ENCODE measurements around the gene SPECC1L. TPM values are rescaled to one million over a fixed set of nuclear protein-coding genes. Genes with fewer than 3 reads are reported as not detected.
A peak's percentile ranks its signal among the peaks of the same experiment; 100 is the strongest.

SPECC1L gene
- total RNA-seq, 1 donor from 2014 or later, result 69.2 TPM

GRCh38 chr22:24384131-24384530 is 113.5 kb downstream of the SPECC1L start:
- no peak overlapping the region for H3K4me2 ChIP-seq (ENCODE audit: low read length)
- no peaks in the 10 kb centered on the region for H3K27me3 ChIP-seq (ENCODE audit: insufficient read depth, low read length)
- H3K36me3 Mint-ChIP-seq (ENCODE audit: low read depth, unreplicated experiment), result peaks cover 4% of the 10 kb centered on the region
- H3K36me3 ChIP-seq (ENCODE audit: insufficient read depth, low read length), result peaks cover 2% of the 10 kb centered on the region
- H3K4me1 ChIP-seq (ENCODE audit: insufficient read depth, low read length), result no peaks in the 10 kb centered on the region
- TF ChIP-seq EZH2 (IDR thresholded peaks at IDR 0.05; ENCODE audit: insufficient read depth, low read length) (no peak), CTCF (IDR thresholded peaks at IDR 0.05; ENCODE audit: insufficient read depth, low read depth, low read length) (no peak)
- H3K27ac Mint-ChIP-seq (ENCODE audit: unreplicated experiment), result no peak overlapping the region
- H3K27me3 Mint-ChIP-seq (ENCODE audit: low read depth, unreplicated experiment), result no peaks in the 10 kb centered on the region
- DNase-seq (ENCODE audit: low read depth) (no peak), FAIRE-seq (no peak)
- H3K9me3 ChIP-seq (ENCODE audit: insufficient read depth, low read depth, low read length), result no peaks in the 10 kb centered on the region
- no peaks in the 10 kb centered on the region for H3K9me3 Mint-ChIP-seq (ENCODE audit: unreplicated experiment)
- no peak overlapping the region for H2AFZ ChIP-seq (ENCODE audit: low read depth, low read length)
- H4K20me1 ChIP-seq (ENCODE audit: insufficient read depth, low read length), result no peaks in the 10 kb centered on the region
- no peak overlapping the region for H3K9ac ChIP-seq (ENCODE audit: low read length)
- no peaks in the 10 kb centered on the region for H3K79me2 ChIP-seq (ENCODE audit: insufficient read depth, low read length)
- peaks cover 2% of the 10 kb centered on the region for H3K4me1 Mint-ChIP-seq (ENCODE audit: low read depth, unreplicated experiment)
- no peak overlapping the region for H3K4me3 Mint-ChIP-seq (ENCODE audit: unreplicated experiment)
- no peak overlapping the region for H3K4me3 ChIP-seq (ENCODE audit: insufficient read depth, low read depth, low read length)
- no peak overlapping the region for H3K27ac ChIP-seq (ENCODE audit: low read depth, low read length)

- H3K4me1 Mint-ChIP-seq (ENCODE audit: low read depth, unreplicated experiment), result peaks cover 17% of the 10 kb centered on the region
- Histone ChIP-seq H3K4me3 (ENCODE audit: insufficient read depth, low read depth, low read length) (no peak overlapping the region), H3K79me2 (ENCODE audit: insufficient read depth, low read length) (no peaks in the 10 kb centered on the region), H3K4me2 (ENCODE audit: low read length) (no peak overlapping the region), H3K27ac (ENCODE audit: low read depth, low read length) (no peak overlapping the region), H3K9me3 (ENCODE audit: insufficient read depth, low read depth, low read length) (no peaks in the 10 kb centered on the region), H4K20me1 (ENCODE audit: insufficient read depth, low read length) (no peaks in the 10 kb centered on the region), H3K36me3 (ENCODE audit: insufficient read depth, low read length) (no peaks in the 10 kb centered on the region), H2AFZ (ENCODE audit: low read depth, low read length) (no peak overlapping the region), H3K4me1 (ENCODE audit: insufficient read depth, low read length) (peaks cover 7% of the 10 kb centered on the region), H3K27me3 (ENCODE audit: insufficient read depth, low read length) (no peaks in the 10 kb centered on the region), H3K9ac (ENCODE audit: low read length) (no peak overlapping the region)
- peak; percentile 29 for FAIRE-seq
- no peak overlapping the region for H3K27ac Mint-ChIP-seq (ENCODE audit: unreplicated experiment)
- H3K27me3 Mint-ChIP-seq (ENCODE audit: low read depth, unreplicated experiment), result no peaks in the 10 kb centered on the region
- DNase-seq (ENCODE audit: low read depth), result peak; percentile 61
- peaks cover 2% of the 10 kb centered on the region for H3K36me3 Mint-ChIP-seq (ENCODE audit: low read depth, unreplicated experiment)
- no peak for TF ChIP-seq CTCF (IDR thresholded peaks at IDR 0.05; ENCODE audit: insufficient read depth, low read depth, low read length)
- TF ChIP-seq EZH2 (IDR thresholded peaks at IDR 0.05; ENCODE audit: insufficient read depth, low read length), result no peak
- H3K9me3 Mint-ChIP-seq (ENCODE audit: unreplicated experiment), result no peaks in the 10 kb centered on the region
- no peak overlapping the region for H3K4me3 Mint-ChIP-seq (ENCODE audit: unreplicated experiment)
These were observed 116.4 kb downstream of the SPECC1L start for GRCh38 chr22:24386937-24387471.

- Histone ChIP-seq H3K9ac (ENCODE audit: low read length) (no peak overlapping the region), H3K4me2 (ENCODE audit: low read length) (no peak overlapping the region), H3K36me3 (ENCODE audit: insufficient read depth, low read length) (no peaks in the 10 kb centered on the region), H3K4me3 (ENCODE audit: insufficient read depth, low read depth, low read length) (no peak overlapping the region), H3K27me3 (ENCODE audit: insufficient read depth, low read length) (no peaks in the 10 kb centered on the region), H2AFZ (ENCODE audit: low read depth, low read length) (no peak overlapping the region), H3K27ac (ENCODE audit: low read depth, low read length) (no peak overlapping the region), H3K79me2 (ENCODE audit: insufficient read depth, low read length) (no peaks in the 10 kb centered on the region), H3K4me1 (ENCODE audit: insufficient read depth, low read length) (peaks cover 7% of the 10 kb centered on the region), H3K9me3 (ENCODE audit: insufficient read depth, low read depth, low read length) (no peaks in the 10 kb centered on the region), H4K20me1 (ENCODE audit: insufficient read depth, low read length) (peaks cover 3% of the 10 kb centered on the region)
- no peaks in the 10 kb centered on the region for H3K9me3 Mint-ChIP-seq (ENCODE audit: unreplicated experiment)
- H3K4me1 Mint-ChIP-seq (ENCODE audit: low read depth, unreplicated experiment), result peaks cover 21% of the 10 kb centered on the region
- H3K27me3 Mint-ChIP-seq (ENCODE audit: low read depth, unreplicated experiment), result no peaks in the 10 kb centered on the region
- no peak for TF ChIP-seq EZH2 (IDR thresholded peaks at IDR 0.05; ENCODE audit: insufficient read depth, low read length)
- TF ChIP-seq CTCF (IDR thresholded peaks at IDR 0.05; ENCODE audit: insufficient read depth, low read depth, low read length), result no peak
- H3K27ac Mint-ChIP-seq (ENCODE audit: unreplicated experiment), result no peak overlapping the region
- FAIRE-seq (no peak), DNase-seq (ENCODE audit: low read depth) (no peak)
- H3K4me3 Mint-ChIP-seq (ENCODE audit: unreplicated experiment), result no peak overlapping the region
- peaks cover 7% of the 10 kb centered on the region for H3K36me3 Mint-ChIP-seq (ENCODE audit: low read depth, unreplicated experiment)
These were observed 119.0 kb downstream of the SPECC1L start for GRCh38 chr22:24389680-24390079.
